Measurements from ENCODE around the gene OCA2. TPM values are rescaled to one million over a fixed set of nuclear protein-coding genes. Genes with fewer than 3 reads are reported as not detected.

Gene OCA2
- total RNA-seq, 2 experiments from 2014 or later, result not detected

GRCh38 chr15:28106294-28107110 lies 7.4 kb upstream of the OCA2 start:
- DNase-seq, result no peak
- CTCF ChIA-PET, result interaction anchor here (1.5 kb wide), 1 partner anchor 10 kb away, joined by 5 read pairs; no protein-coding TSS in a partner anchor

GRCh38 chr15:28105793-28106192 lies 6.7 kb upstream of the OCA2 start:
- Mint-ChIP-seq H3K36me3 (no peaks in the 10 kb centered on the region), H3K27ac (no peak overlapping the region), H3K4me1 (peaks cover 10% of the 10 kb centered on the region), H3K4me3 (peak overlapping the region; percentile 1), H3K27me3 (peaks cover 30% of the 10 kb centered on the region), H3K9me3 (ENCODE audit: low read depth) (no peaks in the 10 kb centered on the region)
- CTCF ChIA-PET, result no interaction called here
- ATAC-seq (no peak), DNase-seq (no peak)

More at GRCh38 chr15:28106294-28107110, 7.4 kb upstream of the OCA2 start:
- Mint-ChIP-seq H3K27me3 (peaks cover 27% of the 10 kb centered on the region), H3K27ac (no peak overlapping the region), H3K36me3 (peaks cover 2% of the 10 kb centered on the region), H3K4me3 (peak overlapping the region; percentile 1), H3K9me3 (ENCODE audit: low read depth) (no peaks in the 10 kb centered on the region), H3K4me1 (peaks cover 10% of the 10 kb centered on the region)
- peak; percentile 60 for ATAC-seq

GRCh38 chr15:28105224-28105791 lies 6.2 kb upstream of the OCA2 start:
- Mint-ChIP-seq H3K9me3 (ENCODE audit: low read depth) (no peaks in the 10 kb centered on the region), H3K4me1 (peaks cover 10% of the 10 kb centered on the region), H3K4me3 (no peak overlapping the region), H3K36me3 (no peaks in the 10 kb centered on the region), H3K27ac (no peak overlapping the region), H3K27me3 (peaks cover 35% of the 10 kb centered on the region)
- DNase-seq (no peak), ATAC-seq (no peak)
- CTCF ChIA-PET, result no interaction called here

- Mint-ChIP-seq H3K27me3 (peaks cover 44% of the 10 kb centered on the region), H3K9me3 (ENCODE audit: low read depth) (no peaks in the 10 kb centered on the region), H3K4me3 (no peak overlapping the region), H3K27ac (no peak overlapping the region), H3K4me1 (peaks cover 15% of the 10 kb centered on the region), H3K36me3 (peaks cover 3% of the 10 kb centered on the region)
- CTCF ChIA-PET, result no interaction called here
- ATAC-seq (no peak), DNase-seq (no peak)
Observed at GRCh38 chr15:28104326-28104725, 5.2 kb upstream of the OCA2 start.

GRCh38 chr15:28103831-28104230 lies 4.7 kb upstream of the OCA2 start:
- H3K9me3 Mint-ChIP-seq (ENCODE audit: low read depth), result no peaks in the 10 kb centered on the region
- no peak overlapping the region for H3K27ac Mint-ChIP-seq
- peaks cover 17% of the 10 kb centered on the region for H3K4me1 Mint-ChIP-seq
- H3K36me3 Mint-ChIP-seq, result peaks cover 3% of the 10 kb centered on the region
- ATAC-seq, result no peak
- no peak overlapping the region for H3K4me3 Mint-ChIP-seq
- DNase-seq, result no peak
- H3K27me3 Mint-ChIP-seq, result peaks cover 47% of the 10 kb centered on the region
- CTCF ChIA-PET, result no interaction called here

GRCh38 chr15:28101983-28102441 lies 2.9 kb upstream of the OCA2 start:
- H3K9me3 Mint-ChIP-seq (ENCODE audit: low read depth), result no peaks in the 10 kb centered on the region
- CTCF ChIA-PET, result interaction anchor here (1.6 kb wide), 1 partner anchor 10 kb away, joined by 4 read pairs; no protein-coding TSS in a partner anchor
- H3K4me1 Mint-ChIP-seq, result peaks cover 23% of the 10 kb centered on the region
- no peak for ATAC-seq
- H3K4me3 Mint-ChIP-seq, result no peak overlapping the region
- no peak for DNase-seq
- H3K27me3 Mint-ChIP-seq, result peaks cover 55% of the 10 kb centered on the region
- no peak overlapping the region for H3K27ac Mint-ChIP-seq
- H3K36me3 Mint-ChIP-seq, result peaks cover 3% of the 10 kb centered on the region

GRCh38 chr15:28101201-28101600 lies 2.1 kb upstream of the OCA2 start:
- ATAC-seq, result no peak
- H3K9me3 Mint-ChIP-seq (ENCODE audit: low read depth), result no peaks in the 10 kb centered on the region
- peaks cover 59% of the 10 kb centered on the region for H3K27me3 Mint-ChIP-seq
- CTCF ChIA-PET, result interaction anchor here (1.6 kb wide), 1 partner anchor 10 kb away, joined by 4 read pairs; no protein-coding TSS in a partner anchor
- peaks cover 24% of the 10 kb centered on the region for H3K4me1 Mint-ChIP-seq
- H3K27ac Mint-ChIP-seq, result no peak overlapping the region
- DNase-seq, result no peak
- peaks cover 3% of the 10 kb centered on the region for H3K36me3 Mint-ChIP-seq
- H3K4me3 Mint-ChIP-seq, result no peak overlapping the region

GRCh38 chr15:28100516-28101195 lies 1.5 kb upstream of the OCA2 start:
- ATAC-seq, result no peak
- H3K27me3 Mint-ChIP-seq, result peaks cover 59% of the 10 kb centered on the region

GRCh38 chr15:28099555-28100140 lies 533 bp upstream of the OCA2 start:
- ATAC-seq (no peak), DNase-seq (no peak)
- Mint-ChIP-seq H3K36me3 (peaks cover 3% of the 10 kb centered on the region), H3K27ac (no peak overlapping the region), H3K27me3 (peaks cover 64% of the 10 kb centered on the region), H3K4me3 (no peak overlapping the region), H3K4me1 (peaks cover 28% of the 10 kb centered on the region), H3K9me3 (ENCODE audit: low read depth) (no peaks in the 10 kb centered on the region)
- CTCF ChIA-PET, result no interaction called here

More at GRCh38 chr15:28100516-28101195, 1.5 kb upstream of the OCA2 start:
- Mint-ChIP-seq H3K4me3 (no peak overlapping the region), H3K36me3 (peaks cover 3% of the 10 kb centered on the region), H3K27ac (no peak overlapping the region), H3K4me1 (peaks cover 24% of the 10 kb centered on the region), H3K9me3 (ENCODE audit: low read depth) (no peaks in the 10 kb centered on the region)
- CTCF ChIA-PET, result interaction anchor here (1.6 kb wide), 1 partner anchor 11 kb away, joined by 4 read pairs; no protein-coding TSS in a partner anchor
- DNase-seq, result no peak

GRCh38 chr15:28098360-28098765 lies 752 bp downstream of the OCA2 start:
- Mint-ChIP-seq H3K27me3 (peaks cover 75% of the 10 kb centered on the region), H3K4me3 (no peak overlapping the region)

GRCh38 chr15:28097656-28098359 lies 1.3 kb downstream of the OCA2 start:
- H3K36me3 Mint-ChIP-seq, result peaks cover 3% of the 10 kb centered on the region
- H3K27me3 Mint-ChIP-seq, result peaks cover 75% of the 10 kb centered on the region
- no peak overlapping the region for H3K27ac Mint-ChIP-seq
- peaks cover 28% of the 10 kb centered on the region for H3K4me1 Mint-ChIP-seq
- no peaks in the 10 kb centered on the region for H3K9me3 Mint-ChIP-seq (ENCODE audit: low read depth)
- CTCF ChIA-PET, result interaction anchor here (2.0 kb wide), 1 partner anchor 26 kb away, joined by 6 read pairs; no protein-coding TSS in a partner anchor
- DNase-seq (no peak), ATAC-seq (no peak)
- H3K4me3 Mint-ChIP-seq, result peak overlapping the region; percentile 35

More at GRCh38 chr15:28098360-28098765, 752 bp downstream of the OCA2 start:
- peaks cover 28% of the 10 kb centered on the region for H3K4me1 Mint-ChIP-seq
- DNase-seq, result no peak
- H3K36me3 Mint-ChIP-seq, result peaks cover 3% of the 10 kb centered on the region
- CTCF ChIA-PET, result interaction anchor here (2.0 kb wide), 1 partner anchor 26 kb away, joined by 6 read pairs; no protein-coding TSS in a partner anchor
- H3K9me3 Mint-ChIP-seq (ENCODE audit: low read depth), result no peaks in the 10 kb centered on the region
- no peak for ATAC-seq
- H3K27ac Mint-ChIP-seq, result no peak overlapping the region

GRCh38 chr15:28096670-28097431 lies 2.3 kb downstream of the OCA2 start:
- Mint-ChIP-seq H3K27me3 (peaks cover 80% of the 10 kb centered on the region), H3K27ac (no peak overlapping the region), H3K4me1 (peaks cover 28% of the 10 kb centered on the region), H3K36me3 (peaks cover 3% of the 10 kb centered on the region), H3K4me3 (peak overlapping the region; percentile 79), H3K9me3 (ENCODE audit: low read depth) (no peaks in the 10 kb centered on the region)
- ATAC-seq (no peak), DNase-seq (no peak)
- CTCF ChIA-PET, result interaction anchor here (1.4 to 2.0 kb wide), 2 partner anchors 10 to 27 kb away, joined by 5 to 6 read pairs; no protein-coding TSS in a partner anchor

Data from activated CD8-positive, alpha-beta memory T cell treated with anti-CD3 and anti-CD28 coated beads, Interleukin-2, amount 10 ng/mL, durations not matched to agents 7 days and 5 days (primary cell).